HG03469 (cell line): ENCODE data around the gene SPATS2L.

ENCODE experiments used
- ATAC-seq: cut with Tn5 transposase; IDR thresholded peaks from one replicate; pipeline ENCODE4 v1.9.1; 2021; ENCODE audit warnings: mild to moderate bottlenecking, moderate library complexity, moderate number of reproducible peaks; ENCODE audit not compliant: unreplicated experiment

Gene SPATS2L

GRCh38 chr2:200367155-200367554 is 60.7 kb downstream of the SPATS2L start:
- ATAC-seq, result no peak

GRCh38 chr2:200369886-200370285 is 63.4 kb downstream of the SPATS2L start:
- no peak for ATAC-seq

GRCh38 chr2:200373231-200373630 is 66.7 kb downstream of the SPATS2L start:
- peak; percentile 32 for ATAC-seq

- peak; percentile 94 for ATAC-seq
These were observed 67.5 kb downstream of the SPATS2L start for GRCh38 chr2:200373973-200374416.

- no peak for ATAC-seq
These were observed 70.2 kb downstream of the SPATS2L start for GRCh38 chr2:200376513-200377354.

GRCh38 chr2:200377355-200378336 is 71.2 kb downstream of the SPATS2L start:
- no peak for ATAC-seq

GRCh38 chr2:200378652-200379290 is 72.3 kb downstream of the SPATS2L start:
- ATAC-seq, result no peak

- no peak for ATAC-seq
These were observed 73.1 kb downstream of the SPATS2L start for GRCh38 chr2:200379481-200380090.

- no peak for ATAC-seq
These were observed 73.6 kb downstream of the SPATS2L start for GRCh38 chr2:200380091-200380561.

- ATAC-seq, result no peak
These were observed 74.5 kb downstream of the SPATS2L start for GRCh38 chr2:200380833-200381542.

- ATAC-seq, result no peak
These were observed 76.4 kb downstream of the SPATS2L start for GRCh38 chr2:200382874-200383273.

- peak; percentile 73 for ATAC-seq
These were observed 77.1 kb downstream of the SPATS2L start for GRCh38 chr2:200383380-200384110.

GRCh38 chr2:200385063-200385635 is 78.7 kb downstream of the SPATS2L start:
- ATAC-seq, result no peak

- no peak for ATAC-seq
These were observed 86.7 kb downstream of the SPATS2L start for GRCh38 chr2:200393191-200393590.

- no peak for ATAC-seq
These were observed 87.6 kb downstream of the SPATS2L start for GRCh38 chr2:200394045-200394444.

GRCh38 chr2:200396781-200397242 is 90.3 kb downstream of the SPATS2L start:
- ATAC-seq, result no peak

GRCh38 chr2:200397785-200398184 is 91.3 kb downstream of the SPATS2L start:
- ATAC-seq, result no peak

GRCh38 chr2:200399046-200399445 is 92.6 kb downstream of the SPATS2L start:
- no peak for ATAC-seq

GRCh38 chr2:200399636-200400035 is 93.1 kb downstream of the SPATS2L start:
- no peak for ATAC-seq
